Measurements from ENCODE around the gene TRIM50.
"Not testable (repeated sequence)": the region's sequence is repeated elsewhere in the genome, so short reads cannot be mapped to it uniquely, and the experiment has no call there.

Gene TRIM50

DNA sequence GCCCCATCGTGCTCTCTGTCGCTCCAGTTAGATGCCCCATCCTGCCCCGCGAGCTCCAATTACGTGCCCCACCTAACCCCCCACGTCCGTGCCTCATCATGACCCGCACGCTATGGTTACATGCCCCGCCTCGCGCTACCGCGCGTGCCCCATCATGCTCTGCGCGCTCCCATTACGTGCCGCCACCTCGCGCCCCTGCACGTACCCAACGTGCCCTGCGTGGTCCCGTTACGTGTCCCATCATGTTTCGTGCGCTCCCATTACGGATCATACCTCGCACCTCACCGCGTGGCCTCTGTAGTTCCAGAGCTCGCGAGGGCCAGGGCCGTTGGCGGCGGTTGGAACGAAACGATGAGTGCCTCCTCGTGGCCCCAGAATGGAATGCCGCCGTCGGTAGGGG lies at the start of gene TRIM50, which contains the start of gene FKBP6:
Gene TRIM50, minus strand, starts transcription at position 161 of the 400 bp plus-strand sequence. CDS start 3,295 bp downstream, outside the sequence.
Gene FKBP6, plus strand, starts transcription at position 240 of the 400 bp plus-strand sequence. CDS start 268 bp downstream, outside the sequence.
- H3K4me3 ChIP-seq (ENCODE audit: low read depth, low read length): not testable (repeated sequence)

DNA sequence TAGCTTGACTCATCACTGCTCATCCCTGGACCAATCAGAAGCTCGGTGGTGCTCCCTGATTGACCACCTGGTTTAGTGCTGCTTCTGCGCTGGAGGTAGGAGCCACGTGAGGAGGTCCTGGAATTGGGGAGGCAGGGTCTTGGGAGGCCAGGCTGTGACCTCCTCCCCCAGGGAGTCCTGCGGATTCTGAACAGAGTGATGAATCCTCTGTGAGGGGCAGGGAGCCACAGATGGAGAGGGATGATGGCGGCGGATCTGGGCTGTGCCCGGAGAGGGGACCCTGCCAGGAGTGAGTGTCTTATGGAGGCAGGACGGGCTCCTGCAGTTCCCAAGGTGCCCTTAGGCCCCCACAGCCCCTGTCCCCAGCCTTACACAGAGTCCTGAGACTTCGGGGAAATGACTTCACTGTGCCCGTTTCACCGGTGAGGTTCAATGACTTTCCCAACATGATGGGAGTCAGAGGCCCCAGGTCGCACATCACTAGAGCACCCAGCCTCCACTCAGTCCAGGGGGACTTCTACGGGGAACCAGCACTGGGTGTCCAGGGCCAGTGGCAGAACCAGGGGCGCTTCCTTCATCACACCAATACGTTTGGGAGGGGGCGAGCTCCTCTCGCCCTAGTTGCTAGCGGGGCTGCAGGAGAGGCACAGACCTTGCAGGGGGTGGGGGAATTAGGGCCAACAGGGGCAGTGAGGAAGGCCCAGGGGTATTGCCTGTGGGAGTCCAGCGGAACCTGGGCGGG lies 49.0 kb upstream of the TRIM50 start:
- TF ChIP-seq, protein P1, sequence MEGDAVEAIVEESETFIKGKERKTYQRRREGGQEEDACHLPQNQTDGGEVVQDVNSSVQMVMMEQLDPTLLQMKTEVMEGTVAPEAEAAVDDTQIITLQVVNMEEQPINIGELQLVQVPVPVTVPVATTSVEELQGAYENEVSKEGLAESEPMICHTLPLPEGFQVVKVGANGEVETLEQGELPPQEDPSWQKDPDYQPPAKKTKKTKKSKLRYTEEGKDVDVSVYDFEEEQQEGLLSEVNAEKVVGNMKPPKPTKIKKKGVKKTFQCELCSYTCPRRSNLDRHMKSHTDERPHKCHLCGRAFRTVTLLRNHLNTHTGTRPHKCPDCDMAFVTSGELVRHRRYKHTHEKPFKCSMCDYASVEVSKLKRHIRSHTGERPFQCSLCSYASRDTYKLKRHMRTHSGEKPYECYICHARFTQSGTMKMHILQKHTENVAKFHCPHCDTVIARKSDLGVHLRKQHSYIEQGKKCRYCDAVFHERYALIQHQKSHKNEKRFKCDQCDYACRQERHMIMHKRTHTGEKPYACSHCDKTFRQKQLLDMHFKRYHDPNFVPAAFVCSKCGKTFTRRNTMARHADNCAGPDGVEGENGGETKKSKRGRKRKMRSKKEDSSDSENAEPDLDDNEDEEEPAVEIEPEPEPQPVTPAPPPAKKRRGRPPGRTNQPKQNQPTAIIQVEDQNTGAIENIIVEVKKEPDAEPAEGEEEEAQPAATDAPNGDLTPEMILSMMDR (IDR thresholded peaks at IDR 0.05; ENCODE audit: borderline replicate concordance, insufficient read depth, low read depth, low read length): no peak
- H3K4me3 ChIP-seq (ENCODE audit: low read depth, low read length): no peak overlapping the region

DNA sequence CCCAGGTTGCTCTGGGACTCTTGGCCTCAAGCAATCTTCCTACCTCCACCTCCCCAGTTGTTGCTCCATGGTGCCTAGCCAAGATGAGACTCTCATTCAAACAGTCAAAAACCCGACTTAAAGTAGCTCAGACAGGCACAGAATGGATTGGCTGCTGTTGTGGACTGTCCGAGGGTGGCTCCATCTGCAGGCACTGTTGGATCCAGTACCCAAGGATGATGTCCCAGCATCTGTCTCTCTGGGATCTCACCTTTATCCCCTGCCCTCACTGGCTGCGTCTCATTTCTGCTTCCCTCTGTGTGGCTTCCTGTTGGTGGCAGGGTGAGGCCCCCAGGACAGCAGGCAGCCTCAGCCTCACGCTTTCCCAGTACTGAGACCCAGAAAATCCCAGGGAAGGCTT lies 48.4 kb upstream of the TRIM50 start:
- H3K4me3 ChIP-seq (ENCODE audit: low read depth, low read length): not testable (repeated sequence)

DNA sequence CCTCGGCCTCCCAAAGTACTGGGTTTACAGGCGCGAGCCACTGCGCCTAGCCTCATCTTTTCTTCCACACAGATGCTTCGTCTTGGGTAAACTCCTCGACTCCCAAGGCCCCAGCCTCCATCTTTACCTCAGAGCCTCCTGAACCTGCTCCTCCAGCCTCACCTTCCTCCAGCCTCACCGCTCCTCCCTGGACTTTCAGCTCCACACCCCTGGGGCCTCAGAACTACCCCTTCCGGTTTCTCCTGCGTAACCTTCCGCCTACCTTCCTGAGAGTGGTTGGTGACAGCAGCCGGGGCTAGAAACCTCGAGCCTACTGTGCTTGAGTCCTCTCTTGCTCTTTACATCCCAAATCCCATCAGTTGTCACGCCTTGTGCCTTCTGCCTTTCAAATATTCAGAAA lies 45.9 kb upstream of the TRIM50 start:
- no peak overlapping the region for H3K4me3 ChIP-seq (ENCODE audit: low read depth, low read length)
- TF ChIP-seq, protein P1 (IDR thresholded peaks at IDR 0.05; ENCODE audit: borderline replicate concordance, insufficient read depth, low read depth, low read length): no peak

DNA sequence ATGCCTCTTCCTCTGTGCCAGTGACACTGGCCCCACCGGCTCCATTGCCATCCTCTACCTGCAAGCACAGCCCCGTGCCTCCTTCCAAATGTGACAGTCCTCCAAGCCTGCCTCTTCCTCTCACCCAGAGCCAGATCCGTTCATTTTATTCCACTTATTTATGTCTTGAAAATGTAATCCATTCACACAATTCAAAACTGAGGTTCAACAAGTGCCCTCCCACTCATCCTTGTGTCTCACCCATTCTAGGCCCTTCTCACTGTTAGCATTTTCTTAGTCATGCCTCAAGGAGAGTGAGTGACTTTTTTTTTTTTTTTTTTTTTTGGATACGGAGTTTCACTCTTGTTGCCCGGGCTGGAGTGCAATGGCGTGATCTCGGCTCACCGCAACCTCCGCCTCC lies 41.7 kb upstream of the TRIM50 start:
- no peak overlapping the region for H3K4me3 ChIP-seq (ENCODE audit: low read depth, low read length)
- TF ChIP-seq, protein P1 (IDR thresholded peaks at IDR 0.05; ENCODE audit: borderline replicate concordance, insufficient read depth, low read depth, low read length): no peak

DNA sequence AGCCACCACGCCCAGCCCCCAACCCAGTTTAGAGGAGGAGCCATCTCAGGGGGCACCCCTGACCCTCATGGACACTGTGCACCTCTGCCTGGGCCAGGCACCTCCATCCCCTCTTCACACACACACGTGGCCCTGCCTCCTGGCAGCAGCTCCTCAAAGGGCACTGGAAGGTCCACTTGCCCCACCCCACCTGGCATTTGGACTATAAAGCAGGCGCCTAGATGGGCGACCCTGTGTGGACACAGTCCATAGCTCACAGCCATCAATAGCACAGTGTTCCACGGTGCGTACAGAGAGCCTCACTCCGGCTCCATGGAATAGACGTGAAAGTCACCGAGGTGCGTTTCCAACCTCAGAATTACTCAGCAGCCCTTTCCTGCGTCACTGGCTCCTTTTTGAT lies 41.1 kb upstream of the TRIM50 start:
- TF ChIP-seq, protein P1 (IDR thresholded peaks at IDR 0.05; ENCODE audit: borderline replicate concordance, insufficient read depth, low read depth, low read length): no peak
- H3K4me3 ChIP-seq (ENCODE audit: low read depth, low read length): no peak overlapping the region

DNA sequence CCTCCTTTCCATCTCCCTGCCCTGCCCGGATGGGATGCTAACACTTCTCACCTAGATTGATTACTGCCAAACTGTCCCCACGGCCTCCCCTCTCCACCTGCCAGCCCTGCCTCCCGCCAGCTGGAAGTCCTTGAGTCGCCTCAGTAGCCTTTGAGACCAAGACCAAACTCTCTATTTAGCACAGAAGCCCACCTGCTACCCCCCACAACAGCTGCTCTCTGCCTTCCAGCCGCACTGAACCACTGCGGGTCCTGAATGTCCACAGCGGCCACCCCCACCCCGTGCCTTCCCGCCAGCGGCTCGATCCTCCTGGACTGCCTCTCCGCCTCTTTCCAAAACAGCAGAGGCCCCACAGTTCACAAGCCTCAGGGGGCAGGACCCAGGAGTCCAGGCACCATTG lies 39.1 kb upstream of the TRIM50 start:
- no peak overlapping the region for H3K4me3 ChIP-seq (ENCODE audit: low read depth, low read length)

DNA sequence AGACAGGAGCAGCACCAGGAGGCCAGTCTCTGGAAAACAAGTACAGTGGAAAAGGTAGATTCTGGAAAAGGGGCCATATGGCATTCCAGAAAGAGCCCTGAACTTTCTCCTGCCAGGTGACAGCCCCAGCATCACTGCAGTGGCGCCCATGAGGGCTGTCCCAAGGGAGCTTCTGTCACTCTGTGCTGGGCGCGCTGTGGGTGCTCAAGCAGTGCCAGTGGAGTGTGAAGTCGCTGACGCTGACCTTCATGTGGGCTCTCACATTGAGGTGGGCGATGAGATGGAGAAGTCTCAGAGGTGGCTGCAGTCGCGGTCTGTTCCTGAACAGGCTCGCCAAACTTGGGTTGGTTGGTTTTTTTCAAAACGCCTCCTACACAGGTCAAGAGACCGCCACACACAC lies 38.2 kb upstream of the TRIM50 start:
- no peak overlapping the region for H3K4me3 ChIP-seq (ENCODE audit: low read depth, low read length)
- TF ChIP-seq, protein P1 (IDR thresholded peaks at IDR 0.05; ENCODE audit: borderline replicate concordance, insufficient read depth, low read depth, low read length): no peak

More for the DNA sequence above, 39.1 kb upstream of the TRIM50 start:
- TF ChIP-seq, protein P1 (IDR thresholded peaks at IDR 0.05; ENCODE audit: borderline replicate concordance, insufficient read depth, low read depth, low read length): no peak
